ENCODE results near the gene QDPR.

Gene QDPR

GRCh38 chr4:17528551-17529165 lies 16.8 kb upstream of the QDPR start:
- DNase-seq (ENCODE audit: low spot score): no peak

DNA sequence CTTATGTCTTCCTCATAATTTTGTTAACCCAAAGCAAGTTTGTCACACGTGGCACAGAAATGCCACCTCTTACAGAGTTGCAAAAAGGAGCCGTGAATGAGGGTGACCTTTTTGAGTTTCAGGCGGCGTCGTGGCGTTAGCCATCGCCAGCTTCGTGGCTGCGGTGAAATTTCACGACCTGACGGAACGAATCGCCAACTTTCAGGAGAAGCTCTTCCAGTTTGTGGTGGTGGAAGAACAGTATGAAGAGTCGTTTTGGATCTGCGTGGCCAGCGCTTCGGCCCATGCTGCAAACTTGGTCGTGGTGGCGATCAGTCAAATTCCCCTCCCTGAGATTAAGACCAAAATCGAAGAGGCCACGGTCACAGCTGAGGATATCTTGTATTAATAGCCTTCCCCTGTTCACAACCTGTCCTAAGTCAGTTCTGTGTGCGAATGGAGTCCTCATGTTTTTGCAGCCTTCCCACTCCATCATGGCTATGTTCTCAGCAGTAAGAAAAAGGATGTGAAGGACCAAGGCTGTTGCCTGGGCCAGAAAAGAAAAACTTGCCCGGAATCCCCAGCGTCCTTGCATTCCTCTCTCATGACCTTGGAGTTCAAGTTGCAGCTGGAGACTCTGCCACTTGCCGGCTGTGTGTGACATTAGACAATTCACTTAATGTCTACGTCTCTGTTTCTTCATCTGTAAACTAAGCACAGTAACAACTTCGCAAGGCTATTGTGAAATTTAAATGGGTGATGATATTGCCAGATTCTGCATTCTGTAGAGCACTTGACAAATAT lies 15.0 kb upstream of the QDPR start:
- DNase-seq (ENCODE audit: low spot score): no peak

GRCh38 chr4:17523662-17524061 lies 11.8 kb upstream of the QDPR start:
- no peak for DNase-seq (ENCODE audit: low spot score)

- DNase-seq (ENCODE audit: low spot score): no peak
These were observed 9.7 kb upstream of the QDPR start for GRCh38 chr4:17521595-17521994.

GRCh38 chr4:17517664-17518063 lies 5.8 kb upstream of the QDPR start:
- DNase-seq (ENCODE audit: low spot score): no peak

DNA sequence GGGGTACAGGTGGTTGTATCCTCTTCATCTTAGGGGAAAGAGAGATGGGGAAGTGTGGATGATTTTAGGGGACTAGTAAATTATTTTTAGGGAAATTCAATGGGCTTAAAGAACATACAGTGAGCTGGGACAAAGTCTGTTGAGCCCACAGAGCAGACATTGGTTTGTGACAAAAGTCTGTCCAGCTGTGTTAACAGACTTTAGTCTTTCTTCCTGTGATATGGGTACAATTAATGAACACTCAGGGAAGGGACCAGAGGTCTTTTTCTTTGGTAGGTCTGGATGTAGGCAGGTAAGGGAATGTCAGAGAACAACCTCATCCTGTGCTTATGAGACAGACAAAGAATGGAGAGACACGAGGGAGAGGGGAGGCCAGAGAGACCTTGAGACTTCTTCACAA lies 5.1 kb upstream of the QDPR start:
- DNase-seq (ENCODE audit: low spot score): no peak

DNA sequence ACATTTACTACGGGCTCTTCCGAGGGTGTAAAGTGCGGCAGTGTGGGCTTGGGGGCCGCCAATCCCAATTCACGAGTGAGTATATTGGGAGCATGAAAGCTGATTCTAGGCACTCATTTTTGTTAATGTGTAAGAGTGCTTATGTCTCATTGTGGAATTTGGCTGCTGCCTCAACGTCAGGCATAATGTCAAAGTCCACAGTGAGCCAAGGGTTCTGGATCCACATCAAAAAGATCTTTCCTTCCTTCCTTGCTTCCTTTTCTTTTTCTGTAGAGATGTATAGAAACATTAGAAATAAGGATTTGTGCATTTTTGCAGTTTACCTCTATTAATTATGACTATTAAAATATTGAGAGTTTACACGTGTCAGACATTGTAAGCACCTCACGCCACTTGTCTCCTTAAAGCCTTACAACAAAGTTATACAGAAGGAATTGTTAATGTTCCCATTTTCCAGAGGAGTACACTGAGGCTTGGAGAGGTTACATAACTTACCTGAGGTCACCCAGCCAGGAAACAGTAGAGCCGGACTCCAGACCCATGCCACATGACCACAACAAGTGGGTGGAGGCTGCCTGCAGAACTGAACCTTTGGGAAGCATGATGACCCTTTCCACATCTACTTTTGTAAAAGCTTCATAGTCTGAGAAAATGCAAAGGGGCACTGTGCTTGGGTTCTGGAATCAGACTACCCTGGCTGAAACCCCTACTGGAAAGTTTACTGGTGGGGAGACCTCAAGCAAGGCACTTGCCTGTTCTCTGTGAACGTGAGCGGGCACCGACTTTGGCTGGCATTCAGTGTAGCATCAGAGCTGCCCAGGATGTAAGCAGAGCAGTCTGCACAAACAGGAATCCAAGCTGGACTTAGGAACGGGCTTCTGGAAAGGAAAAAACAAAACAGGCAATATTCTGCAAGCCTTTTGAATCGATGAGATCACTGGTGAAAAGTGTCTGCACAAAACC lies 3.8 kb upstream of the QDPR start:
- no peak for DNase-seq (ENCODE audit: low spot score)

DNA sequence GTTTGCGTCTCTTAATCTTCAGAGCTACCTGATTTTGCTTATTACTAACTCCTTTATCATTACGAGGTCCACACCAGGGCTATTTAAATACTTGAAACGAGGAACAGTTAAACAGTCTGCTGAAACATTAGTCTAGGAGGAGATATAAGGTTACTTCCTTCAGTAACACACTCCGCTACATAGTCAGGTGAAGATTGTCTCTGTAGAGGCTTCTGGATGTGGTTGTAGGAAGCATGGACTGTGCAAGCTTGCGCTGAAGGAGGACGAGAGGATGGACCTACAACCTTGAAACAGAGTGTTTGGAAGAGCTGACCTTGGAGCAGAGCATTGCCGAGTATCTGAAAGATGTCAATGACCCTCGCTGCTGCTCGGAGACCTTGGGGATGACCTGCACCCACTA lies 3.0 kb upstream of the QDPR start, which contains the start of gene CLRN2:
TSS of gene CLRN2 (plus strand) at position 301 of the 400 bp plus-strand sequence. CDS start 102 bp downstream, outside the sequence.
- DNase-seq (ENCODE audit: low spot score): no peak

DNA sequence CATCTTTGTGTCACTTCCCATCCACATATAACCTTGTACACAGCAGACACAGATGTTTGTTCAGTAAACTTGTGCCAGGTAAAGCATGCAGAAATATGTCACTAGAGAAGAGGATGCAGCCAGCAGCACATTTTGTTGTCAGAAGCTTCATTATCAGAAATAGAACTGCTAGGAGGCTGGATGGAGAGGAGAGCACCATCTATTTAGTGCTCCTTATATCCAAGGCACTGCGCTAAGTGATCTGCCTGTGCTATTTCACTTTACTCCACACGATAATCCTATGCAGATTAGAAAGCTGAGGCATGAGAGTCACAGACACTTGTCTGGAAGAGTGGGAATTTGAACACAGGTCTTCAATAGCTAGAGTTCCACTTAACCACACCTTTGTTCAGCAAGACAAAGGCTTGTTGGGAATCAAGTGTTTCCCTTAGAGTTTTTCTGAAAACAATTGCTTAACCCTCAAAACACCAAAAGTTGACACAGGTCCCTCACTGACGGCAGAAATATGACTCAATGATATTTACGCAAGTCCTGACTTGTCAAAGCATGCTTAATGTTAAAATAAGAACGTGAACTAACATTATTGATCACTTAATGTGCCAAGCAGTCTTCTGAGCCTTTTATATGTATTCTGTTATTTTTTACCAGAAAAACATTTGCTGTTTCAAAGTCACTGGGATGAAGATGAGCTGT lies 1.2 kb upstream of the QDPR start:
- no peak for DNase-seq (ENCODE audit: low spot score)

DNA sequence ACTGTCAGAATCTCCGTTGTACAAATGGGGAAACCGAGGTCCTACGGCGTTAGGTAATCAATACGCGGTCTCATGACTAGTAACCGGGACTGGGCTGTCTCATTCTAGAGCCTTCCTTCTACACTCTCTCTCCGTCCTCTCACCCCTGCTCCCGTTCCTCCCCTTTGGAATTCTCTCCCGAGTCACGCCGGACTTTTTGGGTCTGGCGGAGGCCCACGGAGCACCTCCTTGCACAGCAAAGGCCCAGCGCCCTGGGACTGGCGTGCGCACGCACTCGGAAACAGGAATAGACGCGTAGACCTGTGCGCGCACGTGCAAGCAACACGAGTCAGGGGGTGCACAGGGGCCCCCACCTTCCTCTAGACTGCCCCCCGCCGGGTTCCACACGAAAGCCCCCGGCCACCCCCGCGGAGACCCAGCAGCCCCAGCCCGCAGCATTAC lies 361 bp downstream of the QDPR start:
- no peak for DNase-seq (ENCODE audit: low spot score)

DNA sequence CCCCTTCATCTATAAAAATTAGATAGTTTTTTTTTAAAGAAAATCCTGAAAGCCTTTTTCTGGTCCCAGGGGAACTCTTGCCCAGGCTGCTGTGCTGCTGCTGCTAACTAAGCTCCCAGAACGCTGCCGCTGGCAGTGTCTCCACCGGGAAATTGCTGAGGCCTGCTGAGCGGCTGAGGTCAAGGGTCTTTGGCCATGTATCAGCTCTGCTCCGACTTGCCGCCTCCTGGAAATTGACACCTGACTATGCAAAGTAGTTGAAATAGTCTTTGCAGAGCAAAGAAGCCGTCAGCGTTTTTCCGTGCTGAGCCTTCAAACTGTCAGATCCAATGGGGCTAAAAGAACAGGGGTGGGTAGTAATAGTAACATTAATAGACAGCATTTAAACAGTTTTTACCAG lies 839 bp downstream of the QDPR start:
- DNase-seq (ENCODE audit: low spot score): no peak

- no peak for DNase-seq (ENCODE audit: low spot score)
These were observed 1.3 kb downstream of the QDPR start for GRCh38 chr4:17510582-17510981.

DNA sequence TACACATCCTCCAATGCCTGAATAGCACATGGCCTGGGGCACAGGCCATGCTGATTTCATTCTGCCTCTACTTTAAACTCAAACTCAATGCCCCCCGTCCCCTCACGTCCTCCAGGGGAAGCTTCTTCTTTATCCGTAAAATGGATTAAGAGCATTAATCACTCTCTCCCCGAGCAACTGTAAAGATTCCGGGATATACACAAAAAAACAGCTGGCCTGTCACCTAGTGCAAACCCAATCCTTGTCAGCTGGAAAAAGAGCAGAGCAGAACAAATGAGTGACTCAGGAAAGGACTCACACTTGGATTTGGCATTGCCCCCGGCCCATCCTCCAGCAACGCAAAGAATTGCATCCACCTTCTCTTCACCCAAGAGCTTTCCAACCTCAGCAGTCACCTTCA lies 7.8 kb downstream of the QDPR start:
- DNase-seq (ENCODE audit: low spot score): no peak

DNA sequence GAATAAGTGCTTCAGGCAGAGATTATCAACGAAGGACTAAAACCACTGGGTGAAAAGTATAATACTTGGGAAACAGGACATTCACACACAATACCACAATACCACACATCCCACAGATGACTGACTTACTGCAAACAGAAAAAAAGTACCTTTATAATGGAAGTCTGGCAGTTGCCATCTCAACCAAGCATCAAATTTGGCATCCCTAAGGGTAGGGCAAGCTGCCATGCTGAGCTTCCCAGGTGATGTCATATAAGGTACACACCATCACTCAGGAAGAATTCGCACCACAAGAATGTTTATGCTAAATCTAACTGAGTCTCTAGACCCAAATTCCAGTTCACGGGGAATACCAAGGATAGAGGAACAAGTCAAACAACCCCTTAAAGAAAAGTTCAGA lies 9.1 kb downstream of the QDPR start:
- no peak for DNase-seq (ENCODE audit: low spot score)

GRCh38 chr4:17500574-17500973 lies 11.3 kb downstream of the QDPR start:
- no peak for DNase-seq (ENCODE audit: low spot score)

DNA sequence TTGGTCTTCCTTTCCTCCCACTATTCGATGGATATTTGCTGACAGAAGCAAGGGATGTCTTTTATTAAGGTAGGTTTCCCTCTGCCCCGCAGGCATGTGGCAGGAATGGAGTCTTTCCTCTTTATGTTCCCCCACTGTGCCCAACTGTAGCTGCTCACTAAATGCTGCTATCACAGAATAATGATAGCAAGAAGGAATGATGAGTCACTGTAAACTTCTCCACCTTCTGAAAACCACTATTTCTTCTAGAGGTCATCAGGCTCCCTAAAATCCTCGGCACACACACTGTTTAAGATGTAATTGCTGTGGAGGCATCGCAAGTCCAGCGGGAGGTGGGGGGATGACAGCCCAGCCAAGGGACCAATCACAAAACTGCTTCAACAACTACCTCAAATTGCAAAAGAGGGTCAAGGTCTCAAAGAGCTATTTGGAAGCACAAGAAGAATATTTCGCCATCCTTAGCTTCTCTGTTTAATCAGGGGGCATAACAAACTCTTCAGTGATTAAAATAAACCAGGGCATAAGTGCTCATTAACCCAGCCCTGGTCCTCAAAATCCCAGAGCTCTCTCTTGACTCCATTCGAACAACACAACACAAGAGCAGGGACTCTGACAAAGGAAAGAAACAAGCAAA lies 13.9 kb downstream of the QDPR start:
- no peak for DNase-seq (ENCODE audit: low spot score)

DNA sequence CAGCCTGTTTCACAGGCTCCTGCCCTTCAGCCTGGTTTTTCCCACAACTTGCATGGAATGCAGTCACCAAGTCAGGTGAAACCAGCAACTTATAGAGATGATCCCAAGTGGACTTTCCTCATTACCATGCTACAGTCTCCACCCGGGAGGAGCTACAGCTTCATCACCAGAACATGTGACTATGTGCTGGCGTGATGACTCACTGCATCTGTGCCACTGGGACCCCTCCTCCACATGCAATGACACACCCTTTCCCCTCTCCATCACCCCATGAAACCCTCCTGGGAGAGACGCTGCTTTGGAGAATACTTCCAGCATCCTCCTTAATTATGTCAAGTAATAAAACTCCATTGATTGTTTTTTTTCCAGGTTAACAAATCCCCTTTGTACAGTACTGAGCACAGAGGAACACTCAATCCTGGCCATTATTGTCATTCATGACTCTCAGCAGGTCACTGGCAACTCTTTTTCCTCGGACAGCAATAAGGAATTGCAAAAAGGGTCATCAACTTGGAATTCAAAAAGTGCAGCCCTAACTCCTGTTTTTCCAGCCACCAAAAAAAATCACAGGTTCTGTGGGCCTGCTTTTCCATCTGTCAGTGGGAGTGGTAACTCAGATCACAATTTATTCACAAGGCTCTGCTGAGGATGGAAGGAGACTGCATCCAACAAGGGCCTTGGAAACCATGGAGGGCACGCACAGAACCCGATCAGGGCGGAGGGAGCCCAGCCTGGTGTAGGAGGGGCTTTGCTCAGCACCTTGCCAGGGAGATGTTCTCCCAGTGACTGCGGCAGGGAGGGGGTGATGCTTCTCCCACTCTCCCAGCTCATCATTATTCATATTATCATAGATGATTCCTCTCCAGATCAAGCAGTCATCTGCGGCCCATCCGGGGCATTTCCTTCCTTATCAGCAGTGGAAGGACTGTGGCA lies 17.4 kb downstream of the QDPR start:
- peak; percentile 90 for DNase-seq (ENCODE audit: low spot score)

DNA sequence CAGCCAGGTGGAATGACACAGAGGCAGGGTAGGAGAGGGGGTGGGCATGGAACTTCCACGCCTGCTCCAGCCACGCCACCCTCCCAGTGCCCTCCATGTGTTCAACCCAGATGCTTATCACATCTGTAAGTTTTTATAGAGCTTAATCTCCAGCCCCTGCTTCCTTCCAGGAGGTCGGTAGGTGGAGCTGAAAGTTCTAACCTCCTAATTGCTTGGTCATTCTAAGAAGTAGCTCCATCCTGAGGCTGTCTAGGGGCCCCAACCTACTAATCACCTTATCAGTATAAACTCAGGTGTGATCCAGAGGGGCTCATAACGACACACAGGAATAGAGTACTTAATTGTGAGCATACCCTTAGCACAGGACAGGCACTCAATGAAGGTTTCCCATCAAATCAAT lies 18.3 kb downstream of the QDPR start:
- no peak for DNase-seq (ENCODE audit: low spot score)

GRCh38 chr4:17492876-17493275 lies 19.0 kb downstream of the QDPR start:
- no peak for DNase-seq (ENCODE audit: low spot score)

DNA sequence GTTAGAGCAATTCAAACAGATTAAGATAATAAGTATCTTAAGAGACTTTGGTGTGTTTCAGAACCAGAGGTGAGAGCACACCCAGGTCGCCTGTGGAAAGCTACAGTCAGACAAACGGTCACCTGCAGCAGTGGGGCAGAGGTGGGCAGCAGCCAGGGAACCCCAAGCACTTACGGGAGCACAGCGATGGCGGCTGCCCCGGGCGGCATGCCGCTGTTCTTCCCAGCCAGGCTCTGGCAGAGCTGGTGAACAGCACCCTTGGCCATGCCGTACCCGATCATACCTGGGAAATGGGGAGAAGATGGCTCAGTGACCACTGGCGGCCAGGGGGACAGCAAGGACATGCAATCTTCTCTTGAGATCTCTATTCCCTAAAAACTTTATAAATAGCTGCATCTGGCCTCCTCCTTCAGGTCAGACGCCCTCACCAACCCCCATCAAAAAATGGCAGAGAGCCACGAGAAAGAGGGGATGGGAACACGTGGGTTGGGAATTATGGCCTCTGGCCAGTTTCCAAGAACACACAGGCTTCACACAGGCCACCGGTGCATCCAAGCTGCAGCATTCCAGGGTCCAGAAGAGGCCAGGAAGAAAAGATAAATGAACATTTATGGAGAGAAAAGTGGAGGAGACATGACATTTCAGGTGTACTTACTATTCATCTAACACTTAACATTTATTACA lies 19.7 kb downstream of the QDPR start:
- DNase-seq (ENCODE audit: low spot score): no peak

All from COLO829 (cell line).